Kidney epithelial cell (primary cell): ENCODE results near the gene PLA2G4A. TPM values are rescaled to one million over a fixed set of nuclear protein-coding genes. Genes with fewer than 3 reads are reported as not detected.

ENCODE experiments used
- DNase-seq: peaks from one replicate; pipeline ENCODE4 v3.0.0-alpha.2; 2010; ENCODE audit warnings: low read depth
- H3K27me3 ChIP-seq: 2 replicates; pipeline ENCODE4 v1.6.0; 2011; ENCODE audit warnings: low read length; ENCODE audit not compliant: control insufficient read depth, insufficient read depth
- H3K36me3 ChIP-seq: 2 replicates; pipeline ENCODE4 v1.5.1; 2011; ENCODE audit warnings: low read length; ENCODE audit not compliant: control insufficient read depth, insufficient read depth
- H3K4me3 ChIP-seq: 2 replicates; pipeline ENCODE4 v1.5.1; 2011; ENCODE audit warnings: low read depth, mild to moderate bottlenecking, control low read depth, low read length
- CTCF ChIP-seq: IDR thresholded peaks from 2 replicates; pipeline ENCODE4 v1.5.1; 2011; ENCODE audit warnings: mild to moderate bottlenecking, moderate library complexity, low read length, control low read depth, inconsistent platforms; ENCODE audit not compliant: insufficient read depth, poor library complexity, severe bottlenecking
- total RNA-seq: library from RNA; depleted of rRNA; stranded (reverse); fragments of >200 nt; gene quantifications from 2 replicates; pipeline ENCODE4 v1.2.3, GENCODE V29; 2015

PLA2G4A gene
- total RNA-seq, 1 donor from 2014 or later: 0.71 TPM

DNA sequence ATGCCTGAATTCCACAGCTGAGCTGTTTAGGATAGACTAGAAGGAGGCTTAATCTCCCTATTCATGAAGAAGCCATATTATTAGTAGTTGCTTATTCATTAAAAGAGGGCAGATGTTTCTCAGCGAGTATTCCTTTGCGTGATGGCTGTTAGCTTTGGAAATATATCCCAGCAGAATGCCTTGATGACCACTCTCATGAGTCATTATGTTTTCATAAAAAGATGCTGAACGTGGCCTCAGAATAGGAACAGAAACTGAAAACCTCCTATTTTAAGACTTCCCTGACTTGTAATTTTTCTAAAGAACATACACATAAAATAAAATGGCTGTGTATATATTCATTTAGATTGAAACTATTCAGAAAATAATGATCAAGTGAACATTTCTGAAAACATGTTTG lies 9.6 kb upstream of the PLA2G4A start:
- no peaks in the 10 kb centered on the region for H3K27me3 ChIP-seq
- no peaks in the 10 kb centered on the region for H3K36me3 ChIP-seq
- H3K4me3 ChIP-seq: no peak overlapping the region
- no peak for DNase-seq
- TF ChIP-seq CTCF: no peak

- no peak for TF ChIP-seq CTCF
- Histone ChIP-seq H3K36me3 (no peaks in the 10 kb centered on the region), H3K4me3 (no peak overlapping the region), H3K27me3 (no peaks in the 10 kb centered on the region)
- no peak for DNase-seq
These were observed 9.2 kb upstream of the PLA2G4A start for GRCh38 chr1:186819563-186819962.

GRCh38 chr1:186829686-186830587 lies 1.2 kb downstream of the PLA2G4A start:
- H3K4me3 ChIP-seq: no peak overlapping the region
- no peaks in the 10 kb centered on the region for H3K27me3 ChIP-seq
- no peak for DNase-seq

GRCh38 chr1:186831168-186831567 lies 2.4 kb downstream of the PLA2G4A start:
- Histone ChIP-seq H3K4me3 (no peak overlapping the region), H3K27me3 (no peaks in the 10 kb centered on the region), H3K36me3 (no peaks in the 10 kb centered on the region)
- no peak for DNase-seq
- no peak for TF ChIP-seq CTCF

More at GRCh38 chr1:186829686-186830587, 1.2 kb downstream of the PLA2G4A start:
- H3K36me3 ChIP-seq: no peaks in the 10 kb centered on the region
- TF ChIP-seq CTCF: no peak

DNA sequence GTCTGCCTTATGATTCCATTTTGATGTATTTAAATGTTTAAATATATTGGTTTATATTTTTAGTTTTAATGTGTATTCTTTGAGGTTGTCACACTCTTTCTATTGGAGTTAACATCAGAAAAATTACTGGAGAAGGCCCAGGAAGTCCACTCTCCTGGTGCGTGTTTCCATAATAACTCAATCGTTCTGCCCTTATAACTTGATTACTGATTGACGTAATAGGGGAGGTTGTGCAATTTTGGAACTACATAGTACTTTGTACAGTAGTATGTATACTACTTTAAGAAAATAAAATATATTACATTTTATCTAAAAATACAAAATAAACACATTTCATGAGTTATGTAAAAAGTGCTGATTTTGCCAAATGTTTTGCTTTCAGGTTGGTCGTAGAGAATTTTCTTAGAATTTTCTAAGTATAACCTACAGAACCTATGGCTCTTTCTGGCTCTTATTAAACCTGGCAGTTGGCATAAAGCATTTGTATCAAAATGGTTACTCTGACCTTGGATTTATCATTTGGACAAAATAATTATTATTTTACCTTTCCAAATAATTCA lies 5.7 kb downstream of the PLA2G4A start:
- H3K27me3 ChIP-seq: no peaks in the 10 kb centered on the region
- no peak overlapping the region for H3K4me3 ChIP-seq
- no peak for DNase-seq
- no peaks in the 10 kb centered on the region for H3K36me3 ChIP-seq
- no peak for TF ChIP-seq CTCF
